Measurements from ENCODE around the gene GMDS. TPM values are rescaled to one million over a fixed set of nuclear protein-coding genes. Genes with fewer than 3 reads are reported as not detected.

GMDS gene
- total and polyA plus RNA-seq, 9 donors, result 6.6 to 20.6 (median 11.0) TPM

DNA sequence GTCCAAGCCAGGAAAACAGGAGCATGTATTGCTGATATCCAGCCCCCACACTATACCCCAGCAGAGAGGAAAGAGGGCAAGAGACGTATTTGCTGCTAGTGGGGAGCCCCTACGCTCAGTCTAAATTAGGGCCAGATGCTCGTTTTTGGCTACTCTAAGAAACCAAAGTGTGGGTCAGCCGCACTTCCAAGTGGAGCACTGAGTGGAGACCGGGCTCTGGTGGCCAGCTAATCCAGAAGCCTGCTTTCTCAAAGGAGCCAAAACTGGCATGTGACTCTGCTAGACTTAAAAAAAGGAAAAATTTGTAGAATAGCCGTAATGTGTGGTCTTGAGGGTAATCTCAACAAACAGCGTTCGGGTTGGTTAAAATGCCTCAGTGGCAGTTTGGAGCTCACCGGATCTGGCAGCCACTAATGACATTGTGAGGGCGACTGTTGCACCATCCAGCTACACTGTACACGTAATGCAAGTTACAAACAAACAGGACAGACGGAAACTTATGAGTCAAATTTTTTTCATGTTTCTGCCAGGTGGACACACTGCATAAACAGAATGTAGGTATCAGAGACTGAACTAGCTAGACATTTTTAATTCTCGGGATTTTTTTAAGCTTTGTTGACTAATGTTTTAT lies 404.8 kb downstream of the GMDS start:
- Histone ChIP-seq H3K27ac (peak overlapping the region in 1 of 2 donors; percentile 39), H3K27me3 (no peaks in the 10 kb centered on the region), H3K4me3 (no peak overlapping the region), H3K4me1 (ENCODE audit: insufficient read depth) (peaks cover 7% of the 10 kb centered on the region), H3K36me3 (no peaks in the 10 kb centered on the region), H3K9me3 (no peaks in the 10 kb centered on the region)
- TF ChIP-seq EP300 (IDR thresholded peaks at IDR 0.05) (no peak), POLR2A (IDR thresholded peaks at IDR 0.05) (no peak)
- TF ChIP-seq, protein P1, sequence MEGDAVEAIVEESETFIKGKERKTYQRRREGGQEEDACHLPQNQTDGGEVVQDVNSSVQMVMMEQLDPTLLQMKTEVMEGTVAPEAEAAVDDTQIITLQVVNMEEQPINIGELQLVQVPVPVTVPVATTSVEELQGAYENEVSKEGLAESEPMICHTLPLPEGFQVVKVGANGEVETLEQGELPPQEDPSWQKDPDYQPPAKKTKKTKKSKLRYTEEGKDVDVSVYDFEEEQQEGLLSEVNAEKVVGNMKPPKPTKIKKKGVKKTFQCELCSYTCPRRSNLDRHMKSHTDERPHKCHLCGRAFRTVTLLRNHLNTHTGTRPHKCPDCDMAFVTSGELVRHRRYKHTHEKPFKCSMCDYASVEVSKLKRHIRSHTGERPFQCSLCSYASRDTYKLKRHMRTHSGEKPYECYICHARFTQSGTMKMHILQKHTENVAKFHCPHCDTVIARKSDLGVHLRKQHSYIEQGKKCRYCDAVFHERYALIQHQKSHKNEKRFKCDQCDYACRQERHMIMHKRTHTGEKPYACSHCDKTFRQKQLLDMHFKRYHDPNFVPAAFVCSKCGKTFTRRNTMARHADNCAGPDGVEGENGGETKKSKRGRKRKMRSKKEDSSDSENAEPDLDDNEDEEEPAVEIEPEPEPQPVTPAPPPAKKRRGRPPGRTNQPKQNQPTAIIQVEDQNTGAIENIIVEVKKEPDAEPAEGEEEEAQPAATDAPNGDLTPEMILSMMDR (IDR thresholded peaks at IDR 0.05), result no peak
- intact Hi-C loops (cut with DNase I), result no loop called here
- DNase-seq, result peak in 2 of 5 donors; percentile 22 to 27
- WGBS, 3 donors, result 26 to 44% (median 28%) methylated on average over 13 of the region's 13 CpGs

DNA sequence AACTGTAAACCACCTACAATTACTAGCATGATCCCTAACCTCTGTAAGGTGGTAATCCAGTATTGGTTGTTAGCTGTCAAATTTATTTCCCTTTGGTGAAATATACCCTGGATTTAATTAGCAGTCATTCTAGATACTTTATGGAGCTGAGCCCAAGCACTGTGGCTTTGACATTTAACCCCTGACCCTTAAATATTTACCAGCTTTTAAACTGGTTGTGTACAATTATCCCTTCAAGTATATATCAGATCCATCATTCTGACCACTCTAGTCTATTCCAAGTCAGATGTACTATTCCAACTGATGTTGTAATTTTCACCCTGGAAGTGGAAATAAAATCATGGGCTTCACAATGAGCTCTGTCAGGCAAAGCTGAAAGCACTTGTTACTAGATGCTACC lies 406.0 kb downstream of the GMDS start:
- no peaks in the 10 kb centered on the region for H3K9me3 ChIP-seq
- intact Hi-C loops (cut with DNase I), result loop anchor here in 1 of 4 donors (10.0 kb wide), 1 partner anchor 225 kb away; no protein-coding TSS in a partner anchor
- peaks cover 7% of the 10 kb centered on the region for H3K4me1 ChIP-seq (ENCODE audit: insufficient read depth)
- DNase-seq, result no peak
- no peak overlapping the region for H3K4me3 ChIP-seq
- no peaks in the 10 kb centered on the region for H3K36me3 ChIP-seq
- H3K27me3 ChIP-seq, result no peaks in the 10 kb centered on the region
- no peak overlapping the region for H3K27ac ChIP-seq
- no peak for TF ChIP-seq POLR2A (IDR thresholded peaks at IDR 0.05)
- TF ChIP-seq, protein P1 (IDR thresholded peaks at IDR 0.05), result no peak
- TF ChIP-seq EP300 (IDR thresholded peaks at IDR 0.05), result no peak

- Histone ChIP-seq H3K9me3 (no peaks in the 10 kb centered on the region), H3K36me3 (no peaks in the 10 kb centered on the region), H3K27ac (no peak overlapping the region), H3K27me3 (no peaks in the 10 kb centered on the region), H3K4me1 (ENCODE audit: insufficient read depth) (peaks cover 7% of the 10 kb centered on the region), H3K4me3 (no peak overlapping the region)
- intact Hi-C loops (cut with DNase I), result loop anchor here in 1 of 4 donors (10.0 kb wide), 1 partner anchor 224 kb away; no protein-coding TSS in a partner anchor
- 91 to 94% (median 94%) methylated on average over 5 of the region's 5 CpGs for WGBS, 3 donors
- TF ChIP-seq, protein P1 (IDR thresholded peaks at IDR 0.05), result no peak
- TF ChIP-seq POLR2A (IDR thresholded peaks at IDR 0.05) (no peak), EP300 (IDR thresholded peaks at IDR 0.05) (no peak)
- no peak for DNase-seq
These were observed 406.7 kb downstream of the GMDS start for GRCh38 chr6:1838604-1839213.

DNA sequence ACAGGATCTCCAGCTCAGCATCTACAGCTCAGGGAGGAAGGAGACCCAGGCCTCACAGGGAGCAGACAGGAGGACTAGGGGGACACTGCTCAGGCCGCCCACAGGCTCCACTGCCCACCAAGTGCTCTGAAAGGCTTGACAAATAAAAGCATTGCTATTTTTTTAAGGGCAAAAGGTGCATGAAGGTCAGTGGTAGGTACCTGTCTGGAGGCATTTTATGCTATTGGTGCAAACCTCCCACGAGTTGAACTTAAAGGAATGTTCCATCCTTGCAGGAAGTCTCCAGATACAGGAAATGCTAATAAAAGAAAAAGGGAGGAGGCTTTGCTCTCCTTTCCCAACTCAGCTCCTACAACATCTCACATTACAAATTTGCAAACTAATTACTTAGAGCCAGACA lies 407.6 kb downstream of the GMDS start:
- DNase-seq, result no peak
- TF ChIP-seq EP300 (IDR thresholded peaks at IDR 0.05) (no peak), POLR2A (IDR thresholded peaks at IDR 0.05) (no peak)
- TF ChIP-seq, protein P1 (IDR thresholded peaks at IDR 0.05), result no peak
- Histone ChIP-seq H3K27ac (no peak overlapping the region), H3K36me3 (no peaks in the 10 kb centered on the region), H3K4me1 (ENCODE audit: insufficient read depth) (peaks cover 7% of the 10 kb centered on the region), H3K27me3 (no peaks in the 10 kb centered on the region), H3K9me3 (no peaks in the 10 kb centered on the region), H3K4me3 (no peak overlapping the region)
- 42 to 55% (median 49%) methylated on average over 2 of the region's 2 CpGs for WGBS, 3 donors
- intact Hi-C loops (cut with DNase I), result loop anchor here in 1 of 4 donors (10.0 kb wide), 1 partner anchor 223 kb away; no protein-coding TSS in a partner anchor

Measured in ovary (tissue), 9 donors.